HFF-Myc (cell line): Measurements from ENCODE around the gene MGAT2.
A peak's percentile ranks its signal among the peaks of the same experiment; 100 is the strongest.
"Not testable (repeated sequence)": the region's sequence is repeated elsewhere in the genome, so short reads cannot be mapped to it uniquely, and the experiment has no call there.

Source experiments
- DNase-seq: peaks from one replicate; pipeline ENCODE4 v3.0.0-alpha.2; 2011; ENCODE audit warnings: low read depth; ENCODE audit errors: extremely low read depth
- H3K4me3 ChIP-seq: replicated peaks from 2 replicates; pipeline ENCODE4 v1.5.1; 2011; ENCODE audit warnings: low read depth, mild to moderate bottlenecking, control low read depth, low read length
- CTCF ChIP-seq: IDR thresholded peaks from 2 replicates; pipeline ENCODE4 v1.5.1; 2012; ENCODE audit warnings: mild to moderate bottlenecking, low read depth, low read length, control low read depth; ENCODE audit errors: missing control alignments

Gene MGAT2

GRCh38 chr14:49583629-49584028 lies 37.0 kb upstream of the MGAT2 start:
- no peak for TF ChIP-seq CTCF
- peak overlapping the region; percentile 87 for H3K4me3 ChIP-seq
- DNase-seq = no peak

- DNase-seq = no peak
- peak overlapping the region; percentile 87 for H3K4me3 ChIP-seq
- TF ChIP-seq CTCF = no peak
Observed at GRCh38 chr14:49584058-49584457, 36.5 kb upstream of the MGAT2 start.

- DNase-seq = not testable (repeated sequence)
- peak overlapping the region; percentile 87 for H3K4me3 ChIP-seq
Observed at GRCh38 chr14:49584981-49585640, 35.5 kb upstream of the MGAT2 start.

- no peak for TF ChIP-seq CTCF
- peak within 1 kb of the TSS; percentile 87 for H3K4me3 ChIP-seq
- peak; percentile 100 for DNase-seq
Observed at GRCh38 chr14:49585803-49586672, 34.6 kb upstream of the MGAT2 start, which contains the start of gene RPS29. Gene RPS29, minus strand, starts transcription at chr14:49586380. Its CDS starts 34 bp downstream, at chr14:49586346.

GRCh38 chr14:49586673-49587460 lies 33.7 kb upstream of the MGAT2 start:
- peak; percentile 52 for DNase-seq
- H3K4me3 ChIP-seq = peak overlapping the region; percentile 12
- TF ChIP-seq CTCF = peak; percentile 48

- DNase-seq = no peak
- TF ChIP-seq CTCF = no peak
- no peak overlapping the region for H3K4me3 ChIP-seq
Observed at GRCh38 chr14:49589387-49589786, 31.2 kb upstream of the MGAT2 start.

- no peak for DNase-seq
- H3K4me3 ChIP-seq = no peak overlapping the region
- TF ChIP-seq CTCF = no peak
Observed at GRCh38 chr14:49593016-49593415, 27.6 kb upstream of the MGAT2 start.
